Natural killer cell treated with Interleukin-12 subunit alpha and Interleukin-12 subunit beta and Interleukin-15 and Interleukin-18, amount 100 ng/mL, for 72 hours (primary cell): ENCODE results near the gene WDR4. TPM values are rescaled to one million over a fixed set of nuclear protein-coding genes. Genes with fewer than 3 reads are reported as not detected.
"Not testable (repeated sequence)": the region's sequence is repeated elsewhere in the genome, so short reads cannot be mapped to it uniquely, and the experiment has no call there.

Experiments
- ATAC-seq, 2 donors: fragments of 150-1000 bp; cut with Tn5 transposase in 1 of 2; sonication (Bioruptor Pico), chemical (Tn5 transposase) in 1 of 2; 2 replicates each; pipeline ENCODE4 v1.10.0; 2021
- DNase-seq: peaks from one replicate; pipeline ENCODE4 v3.0.0; 2022; ENCODE audit warnings: low spot score
- H3K27ac Mint-ChIP-seq, 2 donors: 1 replicate in 1 of 2; 2 replicates in 1 of 2; pipeline ENCODE4 v1.8.0; 2022; ENCODE audit warnings: mixed read lengths in 2 of 2, mild to moderate bottlenecking in 1 of 2, moderate library complexity in 1 of 2
- H3K27me3 Mint-ChIP-seq, 2 donors: 1 replicate in 1 of 2; 2 replicates in 1 of 2; pipeline ENCODE4 v1.8.0; 2022; ENCODE audit warnings: mixed read lengths in 2 of 2
- H3K36me3 Mint-ChIP-seq: one replicate; pipeline ENCODE4 v1.8.0; 2022; ENCODE audit warnings: mixed read lengths
- H3K4me1 Mint-ChIP-seq, 2 donors: 1 replicate in 1 of 2; 2 replicates in 1 of 2; pipeline ENCODE4 v1.8.0; 2022; ENCODE audit warnings: low read depth in 2 of 2, mixed read lengths in 2 of 2, mild to moderate bottlenecking in 1 of 2
- H3K4me3 Mint-ChIP-seq: one replicate; pipeline ENCODE4 v1.8.0; 2022; ENCODE audit warnings: mixed read lengths
- H3K9me3 Mint-ChIP-seq: 2 replicates; pipeline ENCODE4 v1.8.0; 2022; ENCODE audit warnings: mixed read lengths
- total RNA-seq, 2 donors: library from RNA; stranded (reverse); gene quantifications; one replicate each; pipeline ENCODE4 v1.2.3, GENCODE V29; 2022

The WDR4 gene
- total RNA-seq, 2 donors from 2014 or later: 28.5 to 112 TPM

DNA sequence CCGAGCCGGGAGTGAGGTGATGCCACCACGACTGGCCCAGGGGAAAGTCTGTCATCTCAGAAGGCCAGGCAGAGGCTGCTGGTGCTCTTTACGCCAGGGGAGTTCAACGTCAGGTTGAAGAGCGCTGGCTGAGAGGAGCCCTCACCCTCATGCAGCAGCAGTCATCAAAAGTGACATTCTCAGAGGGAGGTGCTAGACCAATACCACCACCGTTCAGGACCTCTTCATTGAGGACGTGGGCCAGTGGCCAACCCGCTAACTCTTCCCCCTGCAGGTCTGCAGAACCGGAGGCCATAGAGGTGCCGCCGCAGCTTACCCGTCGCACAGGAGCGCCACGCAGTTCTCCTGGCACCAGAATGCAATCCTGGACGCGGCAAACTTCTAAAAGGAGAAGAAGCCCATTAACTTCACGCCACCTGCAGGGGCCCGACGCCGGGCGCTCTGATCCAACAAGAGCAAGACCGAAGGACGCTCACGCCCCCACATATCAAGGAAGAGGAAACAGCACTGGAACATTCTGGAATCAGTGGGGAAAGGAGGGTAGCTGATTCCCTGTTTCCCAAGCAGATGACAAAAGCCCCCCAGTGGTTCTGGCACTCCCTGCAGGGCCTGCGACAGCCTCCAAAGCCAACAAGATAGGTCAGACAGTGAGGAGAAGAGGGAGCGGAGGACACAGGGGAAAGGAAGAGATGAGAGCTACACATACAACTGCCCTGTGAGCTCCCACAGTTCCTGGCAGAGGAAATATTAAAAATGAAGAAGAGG is 24.9 kb downstream of the WDR4 start:
- H3K27me3 Mint-ChIP-seq: no peaks in the 10 kb centered on the region
- H3K9me3 Mint-ChIP-seq: no peaks in the 10 kb centered on the region
- ATAC-seq (no peak), DNase-seq (no peak)
- H3K36me3 Mint-ChIP-seq: peaks cover 15% of the 10 kb centered on the region
- H3K4me1 Mint-ChIP-seq: peaks cover 0 to 9% of the 10 kb centered on the region in 2 donors
- H3K27ac Mint-ChIP-seq: no peak overlapping the region
- H3K4me3 Mint-ChIP-seq: no peak overlapping the region

DNA sequence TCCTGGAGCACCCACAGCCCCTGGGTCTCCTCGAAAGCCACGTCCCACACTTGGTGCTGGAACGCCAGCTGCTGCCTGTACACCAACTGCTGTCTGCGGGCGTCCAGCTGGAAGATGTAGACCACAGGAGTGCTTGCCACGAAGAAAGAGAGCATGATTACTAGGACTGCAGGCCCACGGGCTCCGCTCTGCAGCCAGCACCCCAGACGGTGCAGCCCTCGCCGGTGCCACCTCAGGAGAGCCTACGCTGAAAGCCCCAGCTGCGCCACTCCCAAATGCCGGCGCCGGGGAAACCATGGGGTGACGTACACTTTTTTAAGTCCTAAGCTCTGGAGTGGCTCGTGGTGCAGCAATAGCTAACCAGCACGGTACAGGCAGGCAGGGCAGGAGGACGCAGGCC is 25.7 kb downstream of the WDR4 start:
- DNase-seq: no peak
- ATAC-seq: no peak
- no peaks in the 10 kb centered on the region for H3K27me3 Mint-ChIP-seq
- H3K4me3 Mint-ChIP-seq: no peak overlapping the region
- peaks cover 7 to 14% of the 10 kb centered on the region in 2 donors for H3K4me1 Mint-ChIP-seq
- H3K36me3 Mint-ChIP-seq: peaks cover 16% of the 10 kb centered on the region
- H3K27ac Mint-ChIP-seq: no peak overlapping the region
- H3K9me3 Mint-ChIP-seq: no peaks in the 10 kb centered on the region

DNA sequence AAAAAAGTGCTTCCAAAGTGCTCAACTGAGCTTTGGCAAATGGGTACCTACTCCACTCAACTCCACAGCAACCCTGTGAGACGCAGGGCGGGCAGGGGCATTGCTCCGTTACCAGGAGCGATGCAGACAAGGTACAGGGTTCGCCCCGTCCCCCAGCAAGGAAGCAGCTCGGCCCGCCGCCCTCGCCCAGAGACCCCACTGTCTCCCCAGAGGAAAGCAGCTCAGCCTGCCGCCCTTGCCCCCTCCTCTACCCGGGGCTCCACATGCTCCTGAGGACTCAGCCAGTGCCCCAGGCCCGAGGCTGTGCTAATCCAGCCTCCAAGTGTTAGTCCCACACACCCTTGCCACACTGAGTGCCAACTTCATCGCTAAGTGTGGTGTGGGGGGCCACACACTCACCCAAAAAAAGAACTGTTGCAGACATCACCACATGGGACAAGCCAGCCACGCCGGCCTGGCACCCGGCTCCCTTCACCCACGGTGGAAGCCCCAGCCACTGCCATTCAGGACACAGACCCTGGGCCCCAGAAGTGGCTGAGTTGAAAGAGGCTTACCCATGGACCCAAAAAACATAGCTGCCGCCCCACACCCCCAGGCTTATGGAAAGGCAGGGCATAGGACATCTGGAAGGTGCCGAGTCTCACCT is 26.3 kb downstream of the WDR4 start:
- Mint-ChIP-seq H3K36me3 (peaks cover 13% of the 10 kb centered on the region), H3K27me3 (no peaks in the 10 kb centered on the region), H3K9me3 (no peaks in the 10 kb centered on the region), H3K4me3 (no peak overlapping the region), H3K4me1 (peaks cover 7 to 16% of the 10 kb centered on the region in 2 donors), H3K27ac (no peak overlapping the region)
- peak; percentile 31 for DNase-seq
- ATAC-seq: no peak

DNA sequence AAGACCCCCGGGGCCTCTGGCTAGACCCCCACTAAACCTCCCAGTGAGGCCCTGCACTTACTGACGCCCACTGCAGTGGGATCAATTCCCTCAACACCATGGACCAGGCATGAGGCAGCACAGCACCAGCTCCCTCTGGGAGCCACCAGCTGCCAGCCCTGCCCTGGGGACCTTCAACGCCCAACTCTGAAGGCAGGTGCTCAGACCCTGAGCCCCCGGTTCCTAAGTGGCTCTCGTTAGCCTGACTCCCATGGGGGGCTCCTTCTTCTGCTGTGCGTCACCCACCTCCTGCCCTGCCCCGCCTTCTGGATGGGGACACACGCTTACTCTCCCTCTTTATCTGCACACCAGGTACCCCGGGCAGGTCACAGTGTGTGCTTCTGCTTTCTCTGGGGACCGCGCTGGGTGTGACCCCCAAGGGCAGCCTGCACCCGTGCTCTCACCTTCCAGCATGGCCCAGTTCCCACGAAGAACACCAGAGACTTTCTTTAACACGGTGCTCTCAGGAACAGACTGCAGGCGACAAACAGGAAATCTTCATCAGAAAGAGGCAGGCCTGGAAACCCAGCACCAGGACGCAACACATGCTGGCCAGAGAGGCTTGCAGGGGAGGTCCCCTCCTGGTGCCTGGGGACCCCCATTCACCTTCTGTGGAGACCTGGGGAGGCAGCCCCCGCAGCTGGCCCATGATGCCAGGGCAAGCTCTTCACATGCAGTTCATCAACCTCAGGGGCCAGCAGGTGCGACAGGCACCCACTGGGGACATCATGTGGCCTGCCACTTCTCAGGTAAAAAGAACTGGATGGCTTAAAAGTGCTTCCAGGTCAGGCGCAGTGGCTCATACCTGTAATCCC is 27.3 kb downstream of the WDR4 start:
- Mint-ChIP-seq H3K27ac (no peak overlapping the region), H3K36me3 (peaks cover 15% of the 10 kb centered on the region), H3K9me3 (no peaks in the 10 kb centered on the region), H3K4me3 (no peak overlapping the region), H3K27me3 (no peaks in the 10 kb centered on the region), H3K4me1 (peaks cover 7 to 16% of the 10 kb centered on the region in 2 donors)
- no peak for DNase-seq
- ATAC-seq: no peak

DNA sequence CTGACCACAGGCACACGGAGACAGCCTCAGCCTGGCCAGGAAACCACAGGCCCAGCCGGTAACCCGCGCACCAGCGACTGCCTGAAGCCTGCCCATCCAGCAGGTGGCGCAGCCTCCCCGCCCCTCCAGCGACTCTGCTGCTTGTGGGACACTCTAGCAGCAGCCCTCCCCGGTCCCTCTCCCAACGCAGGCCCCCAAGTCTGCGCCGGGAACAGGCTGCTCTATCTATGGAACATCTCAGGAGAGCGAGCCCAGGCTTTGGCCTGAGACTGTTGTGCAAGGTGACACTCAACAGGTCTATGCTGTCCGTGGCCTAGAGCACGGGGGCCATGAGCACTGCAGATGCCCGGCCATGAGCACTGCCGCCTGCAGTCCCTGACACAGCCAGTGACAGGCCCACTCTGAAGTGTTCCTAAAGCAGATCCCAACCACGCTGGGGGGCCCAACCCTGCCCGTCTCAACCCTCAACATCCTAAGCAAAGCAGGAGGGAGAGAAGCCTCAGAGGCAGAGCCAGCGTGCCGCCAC is 28.4 kb downstream of the WDR4 start:
- no peak overlapping the region for H3K27ac Mint-ChIP-seq
- DNase-seq: peak; percentile 60
- no peaks in the 10 kb centered on the region for H3K27me3 Mint-ChIP-seq

DNA sequence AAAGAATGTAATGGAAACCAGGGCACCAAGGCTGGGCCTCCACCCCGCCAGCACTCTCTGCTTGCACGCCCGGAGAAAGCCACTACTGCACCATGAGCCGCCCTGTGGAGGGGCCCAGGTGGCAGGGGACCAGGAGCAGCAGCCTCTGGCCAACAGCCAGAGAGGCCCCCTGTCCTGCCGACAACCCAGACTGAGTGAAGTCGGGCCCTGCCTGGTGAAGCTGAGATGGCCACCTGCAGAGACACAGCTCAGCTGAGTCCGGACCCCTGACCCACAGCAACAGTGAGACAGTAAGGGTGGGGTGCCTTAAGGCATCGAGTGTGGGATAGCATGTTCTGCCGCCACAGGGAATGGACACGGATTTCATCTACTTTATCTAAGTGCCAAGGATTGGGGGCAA is 28.9 kb downstream of the WDR4 start:
- Mint-ChIP-seq H3K36me3 (peaks cover 13% of the 10 kb centered on the region), H3K4me1 (peaks cover 7 to 16% of the 10 kb centered on the region in 2 donors), H3K27ac (no peak overlapping the region), H3K4me3 (no peak overlapping the region), H3K27me3 (no peaks in the 10 kb centered on the region), H3K9me3 (no peaks in the 10 kb centered on the region)
- ATAC-seq (peak in 1 of 2 donors; percentile 3), DNase-seq (no peak)

More for the DNA sequence above, 28.4 kb downstream of the WDR4 start:
- Mint-ChIP-seq H3K4me1 (peaks cover 7 to 16% of the 10 kb centered on the region in 2 donors), H3K4me3 (no peak overlapping the region), H3K36me3 (peaks cover 13% of the 10 kb centered on the region), H3K9me3 (no peaks in the 10 kb centered on the region)
- peak; percentile 53 for ATAC-seq

DNA sequence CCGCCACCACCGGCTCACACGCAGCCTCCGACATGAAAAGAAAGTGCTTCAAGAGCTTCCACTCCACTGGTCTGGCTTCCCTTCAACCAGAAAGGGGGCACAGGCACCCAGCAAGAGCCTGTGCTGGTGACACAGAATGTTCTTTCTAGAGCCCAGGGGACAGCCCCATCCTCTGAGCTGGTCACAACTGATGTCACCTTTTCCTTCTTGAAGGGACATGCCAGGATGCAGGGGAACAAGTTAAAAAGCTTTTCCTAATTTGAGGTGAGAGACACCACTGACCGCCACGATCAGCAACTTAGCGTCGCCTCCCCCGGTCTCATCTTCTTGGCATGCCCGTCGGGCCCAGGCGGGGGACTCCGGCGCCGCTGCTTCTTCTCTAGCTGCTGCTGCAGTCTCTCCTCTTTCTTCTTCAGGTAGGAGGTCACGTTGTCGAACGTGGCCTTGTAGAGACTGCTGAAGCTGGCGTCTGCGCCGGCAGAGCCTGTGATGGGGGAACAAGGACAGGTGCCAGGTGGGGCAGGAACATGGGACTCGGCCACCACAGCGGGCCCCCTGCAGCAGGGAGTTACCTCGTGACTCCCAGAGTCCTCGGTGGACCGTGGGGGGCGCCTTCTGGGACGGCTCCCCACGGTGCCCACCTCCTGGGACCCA is 29.5 kb downstream of the WDR4 start:
- Mint-ChIP-seq H3K4me1 (peaks cover 7 to 16% of the 10 kb centered on the region in 2 donors), H3K27me3 (no peaks in the 10 kb centered on the region), H3K4me3 (no peak overlapping the region), H3K9me3 (no peaks in the 10 kb centered on the region), H3K27ac (no peak overlapping the region), H3K36me3 (peaks cover 13% of the 10 kb centered on the region)
- no peak for DNase-seq
- no peak for ATAC-seq

DNA sequence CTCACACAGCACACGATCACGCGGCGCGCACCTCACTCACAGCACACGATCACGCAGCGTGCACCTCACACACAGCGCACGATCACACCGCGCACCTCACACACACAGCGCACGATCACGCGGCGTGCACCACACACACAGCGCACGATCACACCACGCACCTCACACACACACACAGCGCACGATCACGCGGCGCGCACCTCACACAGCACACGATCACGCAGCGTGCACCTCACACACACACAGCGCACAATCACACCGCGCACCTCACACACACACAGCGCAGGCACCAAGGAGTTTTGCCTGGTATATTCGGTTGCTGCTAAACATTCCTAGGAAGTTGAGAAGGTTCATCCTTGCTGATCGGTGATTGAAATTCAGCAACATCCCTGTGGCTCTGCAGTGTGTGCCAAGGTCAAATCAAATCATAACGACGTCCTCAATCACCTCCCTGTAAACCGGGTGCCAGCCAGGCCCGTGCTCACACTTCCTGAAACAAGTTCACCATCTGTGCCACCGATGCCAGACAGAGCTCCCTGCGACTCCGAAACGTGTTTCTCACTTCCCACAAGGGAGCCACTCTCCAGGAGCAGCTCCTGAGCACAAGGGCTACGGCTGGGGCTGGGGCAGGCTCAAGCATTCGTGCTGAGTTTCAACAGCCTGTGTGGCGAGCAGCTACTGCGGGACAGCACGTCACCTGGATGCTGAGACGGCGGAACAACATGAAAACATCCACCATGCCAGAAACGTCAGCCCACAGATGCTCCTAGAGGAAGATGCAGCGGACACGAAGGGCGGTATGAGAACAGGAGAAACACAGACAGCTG is 30.2 kb downstream of the WDR4 start:
- peak overlapping the region in 1 of 2 donors; percentile 16 for H3K27ac Mint-ChIP-seq

DNA sequence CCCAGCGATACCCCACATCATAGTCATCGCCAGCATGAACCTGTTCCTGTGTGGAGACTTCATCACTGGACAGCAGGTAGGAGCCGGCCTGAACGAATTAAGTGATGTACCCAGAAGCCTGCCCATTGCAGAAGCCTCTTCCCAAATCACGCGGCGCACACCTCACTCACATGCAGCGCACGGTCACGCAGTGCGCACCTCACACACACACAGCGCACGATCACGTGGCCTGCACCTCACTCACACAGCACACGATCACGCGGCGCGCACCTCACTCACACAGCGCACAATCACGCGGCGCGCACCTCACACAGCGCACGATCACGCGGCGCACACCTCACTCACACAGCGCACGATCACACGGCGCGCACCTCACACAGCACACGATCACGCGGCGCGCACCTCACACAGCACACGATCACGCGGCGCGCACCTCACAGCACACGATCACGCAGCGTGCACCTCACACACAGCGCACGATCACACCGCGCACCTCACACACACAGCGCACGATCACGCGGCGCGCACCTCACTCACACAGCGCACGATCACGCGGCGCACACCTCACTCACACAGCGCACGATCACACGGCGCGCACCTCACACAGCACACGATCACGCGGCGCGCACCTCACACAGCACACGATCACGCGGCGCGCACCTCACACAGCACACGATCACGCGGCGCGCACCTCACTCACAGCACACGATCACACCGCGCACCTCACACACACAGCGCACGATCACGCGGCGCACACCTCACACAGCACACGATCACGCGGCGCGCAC is 31.0 kb downstream of the WDR4 start:
- not testable (repeated sequence) for H3K27ac Mint-ChIP-seq, ATAC-seq, H3K9me3 Mint-ChIP-seq, H3K4me3 Mint-ChIP-seq, DNase-seq, H3K27me3 Mint-ChIP-seq
- H3K4me1 Mint-ChIP-seq: peaks cover 7 to 16% of the 10 kb centered on the region in 2 donors
- H3K36me3 Mint-ChIP-seq: peaks cover 20% of the 10 kb centered on the region

More for the DNA sequence above, 30.2 kb downstream of the WDR4 start:
- no peak for ATAC-seq
- Mint-ChIP-seq H3K9me3 (no peaks in the 10 kb centered on the region), H3K4me1 (peaks cover 7 to 16% of the 10 kb centered on the region in 2 donors), H3K27me3 (no peaks in the 10 kb centered on the region), H3K4me3 (no peak overlapping the region), H3K36me3 (peaks cover 16% of the 10 kb centered on the region)
- DNase-seq: no peak

DNA sequence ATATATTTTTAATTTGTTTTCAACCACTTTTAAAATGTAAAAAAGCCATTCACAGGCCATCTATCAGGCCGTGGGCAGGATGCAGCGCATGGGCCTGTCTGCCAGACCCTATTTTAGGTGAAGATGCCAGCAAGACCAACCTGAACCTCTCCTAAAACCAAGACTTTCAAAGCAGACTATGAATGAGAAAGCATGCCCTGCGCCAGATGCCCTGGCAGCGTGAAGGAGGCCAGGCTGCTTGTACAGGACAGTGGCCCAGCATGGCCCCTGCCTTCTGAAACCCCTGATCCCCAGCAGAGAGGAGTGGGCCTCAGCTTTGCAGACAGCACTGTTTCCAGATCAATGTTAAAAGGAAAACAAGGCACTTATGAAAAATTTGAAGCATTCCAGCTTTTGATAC is 31.6 kb downstream of the WDR4 start:
- Mint-ChIP-seq H3K4me3 (no peak overlapping the region), H3K4me1 (peaks cover 7 to 16% of the 10 kb centered on the region in 2 donors), H3K36me3 (peaks cover 24% of the 10 kb centered on the region)

DNA sequence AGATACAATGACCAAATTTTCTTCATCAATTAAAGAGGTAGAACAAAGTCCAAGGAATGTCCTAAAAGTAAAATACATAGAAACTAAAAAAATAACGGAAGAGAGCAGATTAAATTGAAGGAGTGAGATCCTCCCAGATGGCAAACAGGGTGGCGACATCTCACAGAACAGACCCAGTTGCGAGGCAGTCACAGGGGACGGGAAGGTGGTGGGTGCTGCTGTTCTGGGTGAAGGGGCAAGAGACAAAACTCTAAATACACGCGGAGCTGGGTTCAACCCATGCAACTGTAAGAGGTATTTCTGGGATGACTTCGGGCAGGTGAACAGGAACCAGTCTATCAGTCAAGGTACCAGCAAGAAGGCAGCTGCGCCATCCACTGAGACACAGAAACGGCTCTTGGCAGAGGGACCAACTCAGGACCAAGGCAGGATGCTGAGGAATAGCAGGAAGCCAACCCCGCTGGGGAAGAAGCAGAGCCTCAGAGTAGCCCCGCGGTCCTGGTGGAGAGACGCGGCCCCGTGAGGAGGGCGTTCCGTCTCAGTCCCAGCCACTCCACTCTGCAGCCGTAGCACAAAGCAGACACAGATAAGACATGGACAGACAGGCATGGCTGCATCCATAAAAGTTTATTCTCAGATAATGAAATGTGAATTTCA is 32.2 kb downstream of the WDR4 start:
- no peak overlapping the region for H3K4me3 Mint-ChIP-seq
- H3K27ac Mint-ChIP-seq: no peak overlapping the region
- DNase-seq (no peak), ATAC-seq (no peak)
- H3K36me3 Mint-ChIP-seq: peaks cover 25% of the 10 kb centered on the region
- H3K9me3 Mint-ChIP-seq: no peaks in the 10 kb centered on the region
- no peaks in the 10 kb centered on the region for H3K27me3 Mint-ChIP-seq
- H3K4me1 Mint-ChIP-seq: peaks cover 7 to 16% of the 10 kb centered on the region in 2 donors

More for the DNA sequence above, 31.6 kb downstream of the WDR4 start:
- no peak for DNase-seq
- H3K9me3 Mint-ChIP-seq: no peaks in the 10 kb centered on the region
- no peak overlapping the region for H3K27ac Mint-ChIP-seq
- no peak for ATAC-seq
- H3K27me3 Mint-ChIP-seq: no peaks in the 10 kb centered on the region
